ENCODE results near the gene RALGAPA1.
"Not testable (repeated sequence)": the region's sequence is repeated elsewhere in the genome, so short reads cannot be mapped to it uniquely, and the experiment has no call there.

DNA sequence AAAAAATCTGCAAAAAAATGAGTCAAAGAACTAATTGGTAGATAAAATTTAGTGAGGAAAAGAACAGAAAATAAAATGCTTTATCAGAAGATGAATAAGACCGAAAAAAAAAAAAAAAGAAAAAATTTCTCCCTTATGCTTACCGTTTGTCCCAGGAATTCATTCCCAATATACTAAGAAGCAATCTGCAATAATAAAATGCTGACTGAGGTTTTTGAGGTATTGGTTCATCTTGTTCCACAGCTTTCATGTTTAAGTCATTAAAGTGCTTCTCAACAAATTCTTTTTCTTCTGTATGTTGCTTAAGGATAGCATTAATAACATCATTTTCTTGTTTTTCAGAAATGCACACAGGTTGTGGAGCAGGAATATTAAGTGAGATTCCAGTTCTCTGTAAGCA lies 182.1 kb downstream of the RALGAPA1 start:
- TF ChIP-seq, protein P1, sequence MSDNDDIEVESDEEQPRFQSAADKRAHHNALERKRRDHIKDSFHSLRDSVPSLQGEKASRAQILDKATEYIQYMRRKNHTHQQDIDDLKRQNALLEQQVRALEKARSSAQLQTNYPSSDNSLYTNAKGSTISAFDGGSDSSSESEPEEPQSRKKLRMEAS (IDR thresholded peaks at IDR 0.05; ENCODE audit: low read depth, low read length) = not testable (repeated sequence)
- TF ChIP-seq, protein P2, sequence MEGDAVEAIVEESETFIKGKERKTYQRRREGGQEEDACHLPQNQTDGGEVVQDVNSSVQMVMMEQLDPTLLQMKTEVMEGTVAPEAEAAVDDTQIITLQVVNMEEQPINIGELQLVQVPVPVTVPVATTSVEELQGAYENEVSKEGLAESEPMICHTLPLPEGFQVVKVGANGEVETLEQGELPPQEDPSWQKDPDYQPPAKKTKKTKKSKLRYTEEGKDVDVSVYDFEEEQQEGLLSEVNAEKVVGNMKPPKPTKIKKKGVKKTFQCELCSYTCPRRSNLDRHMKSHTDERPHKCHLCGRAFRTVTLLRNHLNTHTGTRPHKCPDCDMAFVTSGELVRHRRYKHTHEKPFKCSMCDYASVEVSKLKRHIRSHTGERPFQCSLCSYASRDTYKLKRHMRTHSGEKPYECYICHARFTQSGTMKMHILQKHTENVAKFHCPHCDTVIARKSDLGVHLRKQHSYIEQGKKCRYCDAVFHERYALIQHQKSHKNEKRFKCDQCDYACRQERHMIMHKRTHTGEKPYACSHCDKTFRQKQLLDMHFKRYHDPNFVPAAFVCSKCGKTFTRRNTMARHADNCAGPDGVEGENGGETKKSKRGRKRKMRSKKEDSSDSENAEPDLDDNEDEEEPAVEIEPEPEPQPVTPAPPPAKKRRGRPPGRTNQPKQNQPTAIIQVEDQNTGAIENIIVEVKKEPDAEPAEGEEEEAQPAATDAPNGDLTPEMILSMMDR (IDR thresholded peaks at IDR 0.05; ENCODE audit: low read depth, low read length) = not testable (repeated sequence)

All from NB4 (cell line).